HCT116 (cell line): ENCODE results near the gene EIF3B. TPM values are rescaled to one million over a fixed set of nuclear protein-coding genes. Genes with fewer than 3 reads are reported as not detected.
A peak's percentile ranks its signal among the peaks of the same experiment; 100 is the strongest.

Source experiments
- ATAC-seq: fragments of 200-7000 bp; cut with Tn5 transposase; 2 replicates; pipeline ENCODE4 v1.9.1; 2020; ENCODE audit warnings: mild to moderate bottlenecking, moderate library complexity
- BruUV-seq: library from RNA; stranded (reverse); fragments of 400-500 nt; replicated peaks from 2 replicates; lab custom pipeline; 2021; lab: Mats Ljungman, UMichigan
- CTCF ChIA-PET: fragments of 300-600 bp; sonication (Branson Sonifier 250); formaldehyde crosslinking; loops from one replicate; lab custom pipeline; 2021; ENCODE audit warnings: antibody characterized with exemption; lab: Charles Lee
- POLR2A ChIA-PET: fragments of 300-600, 350-600 bp; sonication (Branson Sonifier 250); formaldehyde crosslinking; loops from one replicate; lab custom pipeline; 2021; ENCODE audit warnings: antibody characterized with exemption; lab: Charles Lee
- RAD21 ChIA-PET, 2 experiments: fragments of 300-600 bp; sonication (Branson Sonifier 250); formaldehyde crosslinking; loops; one replicate each; lab custom pipeline; 2023; ENCODE audit warnings: low total read pairs in 2 of 2; ENCODE audit not compliant: uncharacterized antibody in 2 of 2, unreplicated experiment in 2 of 2, low non-redundant PET in 1 of 2; lab: Charles Lee
- DNase-seq: peaks from one replicate; pipeline ENCODE4 v3.0.0-alpha.2; 2010; ENCODE audit warnings: low read depth, low spot score
- H2AFZ ChIP-seq: fragments of 200-600 bp; shearing (Covaris generic), sonication (generic); 2 replicates; pipeline ENCODE4 v1.6.1; 2017; ENCODE audit warnings: low read depth, mixed run types, mixed read lengths, antibody characterized with exemption, low read length; ENCODE audit not compliant: poor library complexity, severe bottlenecking
- H3K27ac ChIP-seq: 2 replicates; pipeline ENCODE4 v1.5.1; 2012; ENCODE audit warnings: low read depth, low read length
- H3K27me3 ChIP-seq: fragments of 200-600 bp; sonication (generic); 2 replicates; pipeline ENCODE4 v1.6.1; 2016; ENCODE audit warnings: mixed run types, low read length, mixed read lengths; ENCODE audit not compliant: insufficient read depth
- H3K36me3 ChIP-seq, 2 experiments: fragments of 200-500 bp in 1 of 2; fragments of 200-600 bp in 1 of 2; sonication (Bioruptor generic) in 1 of 2; sonication (generic) in 1 of 2; 2 replicates each; pipeline versions ENCODE4 v1.5.1 to v1.6.1; 2014 to 2016; ENCODE audit warnings: low read length in 2 of 2, inconsistent platforms in 1 of 2, mixed read lengths in 1 of 2, mixed run types in 1 of 2; ENCODE audit not compliant: insufficient read depth in 2 of 2, control insufficient read depth in 1 of 2
- H3K4me1 ChIP-seq, 2 experiments: fragments of 200-600 bp in 1 of 2; sonication (generic) in 1 of 2; 2 replicates each; pipeline versions ENCODE4 v1.5.1 to v1.6.1; 2012 to 2017; ENCODE audit warnings: low read length in 2 of 2, inconsistent platforms in 1 of 2, mild to moderate bottlenecking in 1 of 2, mixed read lengths in 1 of 2, mixed run types in 1 of 2, moderate library complexity in 1 of 2; ENCODE audit not compliant: insufficient read depth in 2 of 2, control insufficient read depth in 1 of 2
- H3K4me2 ChIP-seq: fragments of 200-600 bp; sonication (generic); 2 replicates; pipeline ENCODE4 v1.6.1; 2017; ENCODE audit warnings: mixed run types, low read length, mixed read lengths
- H3K4me3 ChIP-seq, 2 experiments: fragments of 200-600 bp in 1 of 2; sonication (generic) in 1 of 2; replicated peaks in 1 of 2; 2 replicates each; pipeline ENCODE4 v1.5.1; 2011 to 2016; ENCODE audit warnings: low read length in 2 of 2, control low read depth in 1 of 2, low read depth in 1 of 2, mild to moderate bottlenecking in 1 of 2, mixed read lengths in 1 of 2, mixed run types in 1 of 2
- H3K79me2 ChIP-seq: fragments of 200-600 bp; sonication (generic); 2 replicates; pipeline ENCODE4 v1.6.1; 2017; ENCODE audit warnings: mild to moderate bottlenecking, mixed run types, low read length, moderate library complexity, mixed read lengths; ENCODE audit not compliant: insufficient read depth
- H3K9ac ChIP-seq: fragments of 200-600 bp; sonication (generic); 2 replicates; pipeline ENCODE4 v1.6.1; 2016; ENCODE audit warnings: low read length, mixed read lengths
- H3K9me2 ChIP-seq: fragments of 200-600 bp; sonication (generic), shearing (Covaris generic); 2 replicates; pipeline ENCODE4 v1.6.1; 2017; ENCODE audit warnings: mixed run types, mild to moderate bottlenecking, moderate library complexity; ENCODE audit not compliant: insufficient read depth
- H3K9me3 ChIP-seq, 2 experiments: fragments of 200-500 bp in 1 of 2; fragments of 200-600 bp in 1 of 2; sonication (Bioruptor generic) in 1 of 2; sonication (generic) in 1 of 2; 2 replicates each; pipeline ENCODE4 v1.6.1; 2014 to 2017; ENCODE audit warnings: low read length in 2 of 2, mixed read lengths in 2 of 2, inconsistent platforms in 1 of 2, low read depth in 1 of 2, mild to moderate bottlenecking in 1 of 2, mixed run types in 1 of 2, moderate library complexity in 1 of 2; ENCODE audit not compliant: control insufficient read depth in 1 of 2, insufficient read depth in 1 of 2
- H4K20me1 ChIP-seq: fragments of 200-600 bp; sonication (generic), shearing (Covaris generic); 2 replicates; pipeline ENCODE4 v1.6.1; 2017; ENCODE audit warnings: mixed run types, mild to moderate bottlenecking, moderate library complexity; ENCODE audit not compliant: insufficient read depth
- CEBPB ChIP-seq: IDR thresholded peaks from 2 replicates; pipeline ENCODE4 v1.6.1; 2012; ENCODE audit warnings: low read depth
- ELF1 ChIP-seq: IDR thresholded peaks from 2 replicates; pipeline ENCODE4 v1.6.1; 2012; ENCODE audit warnings: low read depth, borderline replicate concordance
- EZH2 ChIP-seq: fragments of 200-600 bp; sonication (generic); IDR thresholded peaks from 2 replicates; pipeline ENCODE4 v1.6.1; 2017; ENCODE audit warnings: antibody characterized with exemption, mixed run types
- EZH2phosphoT487 ChIP-seq: fragments of 200-600 bp; IDR thresholded peaks from 2 replicates; pipeline ENCODE4 v1.6.1; 2018; ENCODE audit warnings: antibody characterized with exemption, borderline replicate concordance
- JUND ChIP-seq: IDR thresholded peaks from 2 replicates; pipeline ENCODE4 v1.6.1; 2012
- MAX ChIP-seq: IDR thresholded peaks from 2 replicates; pipeline ENCODE4 v1.6.1; 2012
- POLR2A ChIP-seq: IDR thresholded peaks from 2 replicates; pipeline ENCODE4 v1.7.0; 2011; ENCODE audit warnings: borderline replicate concordance; ENCODE audit not compliant: insufficient read depth, insufficient read length; ENCODE audit errors: extremely low read depth
- POLR2AphosphoS5 ChIP-seq: IDR thresholded peaks from 2 replicates; pipeline ENCODE4 v1.6.1; 2011; ENCODE audit warnings: mild to moderate bottlenecking, low read depth, low read length, moderate library complexity
- REST ChIP-seq: IDR thresholded peaks from 2 replicates; pipeline ENCODE4 v1.6.1; 2012; ENCODE audit warnings: low read depth
- SIN3A ChIP-seq: IDR thresholded peaks from 2 replicates; pipeline ENCODE4 v1.6.1; 2012; ENCODE audit warnings: low read depth
- SP1 ChIP-seq: IDR thresholded peaks from 2 replicates; pipeline ENCODE4 v1.6.1; 2012; ENCODE audit warnings: low read depth
- SRF ChIP-seq: IDR thresholded peaks from 2 replicates; pipeline ENCODE4 v1.6.1; 2012; ENCODE audit warnings: low read depth
- TCF7L2 ChIP-seq: IDR thresholded peaks from 2 replicates; pipeline ENCODE4 v1.7.0; 2011; ENCODE audit warnings: borderline replicate concordance, inconsistent platforms; ENCODE audit not compliant: insufficient read depth, insufficient read length; ENCODE audit errors: extremely low read depth
- YY1 ChIP-seq: IDR thresholded peaks from 2 replicates; pipeline ENCODE4 v1.6.1; 2011; ENCODE audit warnings: low read length, low read depth, moderate library complexity, mild to moderate bottlenecking; ENCODE audit not compliant: insufficient replicate concordance; ENCODE audit errors: extremely low read depth
- ZFX ChIP-seq: fragments of 450-650 bp; IDR thresholded peaks from 2 replicates; pipeline ENCODE4 v1.6.1; 2017
- ZNF274 ChIP-seq: fragments of 200-500 bp; sonication (Bioruptor generic); IDR thresholded peaks from 2 replicates; pipeline ENCODE4 v1.6.1; 2014; ENCODE audit warnings: mild to moderate bottlenecking, low read depth, low read length, inconsistent platforms
- intact Hi-C: fragments of 100-400 bp; cut with micrococcal nuclease; formaldehyde crosslinking; loops from 2 replicates; pipeline ENCODE4 v1.10.0; 2022
- total RNA-seq: library from RNA; stranded (reverse); gene quantifications from one replicate; pipeline ENCODE4 v1.2.1, GENCODE V29; 2021; ENCODE audit not compliant: unreplicated experiment
- TF ChIP-seq, protein P1 (sequence below), 3 experiments: fragments of 200-600 bp in 1 of 3; sonication (generic) in 1 of 3; IDR thresholded peaks in 2 of 3; conservative IDR thresholded peaks in 1 of 3; 2 replicates each; pipeline ENCODE4 v1.5.1; 2012 to 2017; ENCODE audit warnings: low read depth in 2 of 3, low read length in 2 of 3, antibody characterized with exemption in 1 of 3, borderline replicate concordance in 1 of 3, control low read depth in 1 of 3, mild to moderate bottlenecking in 1 of 3, mixed read lengths in 1 of 3, mixed run types in 1 of 3, moderate library complexity in 1 of 3; ENCODE audit not compliant: insufficient read depth in 1 of 3
- TF ChIP-seq, protein P2 (sequence below): IDR thresholded peaks from 2 replicates; pipeline ENCODE4 v1.6.1; 2012

EIF3B gene
- total RNA-seq, 1 experiment from 2014 or later: 324 TPM

- no peak overlapping the region for H2AFZ ChIP-seq
- H3K4me2 ChIP-seq: peak overlapping the region; percentile 98
- TF ChIP-seq ZFX (no peak), POLR2A (no peak), YY1 (no peak), TCF7L2 (no peak), ELF1 (no peak), SIN3A (no peak), REST (no peak), JUND (no peak), CEBPB (no peak), EZH2 (no peak), SRF (no peak), ZNF274 (no peak), POLR2AphosphoS5 (no peak), EZH2phosphoT487 (no peak), SP1 (no peak), MAX (no peak)
- TF ChIP-seq, protein P1, sequence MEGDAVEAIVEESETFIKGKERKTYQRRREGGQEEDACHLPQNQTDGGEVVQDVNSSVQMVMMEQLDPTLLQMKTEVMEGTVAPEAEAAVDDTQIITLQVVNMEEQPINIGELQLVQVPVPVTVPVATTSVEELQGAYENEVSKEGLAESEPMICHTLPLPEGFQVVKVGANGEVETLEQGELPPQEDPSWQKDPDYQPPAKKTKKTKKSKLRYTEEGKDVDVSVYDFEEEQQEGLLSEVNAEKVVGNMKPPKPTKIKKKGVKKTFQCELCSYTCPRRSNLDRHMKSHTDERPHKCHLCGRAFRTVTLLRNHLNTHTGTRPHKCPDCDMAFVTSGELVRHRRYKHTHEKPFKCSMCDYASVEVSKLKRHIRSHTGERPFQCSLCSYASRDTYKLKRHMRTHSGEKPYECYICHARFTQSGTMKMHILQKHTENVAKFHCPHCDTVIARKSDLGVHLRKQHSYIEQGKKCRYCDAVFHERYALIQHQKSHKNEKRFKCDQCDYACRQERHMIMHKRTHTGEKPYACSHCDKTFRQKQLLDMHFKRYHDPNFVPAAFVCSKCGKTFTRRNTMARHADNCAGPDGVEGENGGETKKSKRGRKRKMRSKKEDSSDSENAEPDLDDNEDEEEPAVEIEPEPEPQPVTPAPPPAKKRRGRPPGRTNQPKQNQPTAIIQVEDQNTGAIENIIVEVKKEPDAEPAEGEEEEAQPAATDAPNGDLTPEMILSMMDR (IDR thresholded peaks at IDR 0.05 in 2 of 3, conservative IDR thresholded peaks at IDR 0.05 in 1 of 3; ENCODE audit: borderline replicate concordance in 1 of 3, insufficient read depth in 1 of 3, low read depth in 2 of 3, low read length in 2 of 3): no peak
- TF ChIP-seq, protein P2, sequence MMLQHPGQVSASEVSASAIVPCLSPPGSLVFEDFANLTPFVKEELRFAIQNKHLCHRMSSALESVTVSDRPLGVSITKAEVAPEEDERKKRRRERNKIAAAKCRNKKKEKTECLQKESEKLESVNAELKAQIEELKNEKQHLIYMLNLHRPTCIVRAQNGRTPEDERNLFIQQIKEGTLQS: no peak
- TF ChIP-seq, all 23 proteins: peak for 0
- no TSS peak for BruUV-seq
- ATAC-seq (peak; percentile 13), DNase-seq (no peak)
- Histone ChIP-seq H3K79me2 (peaks cover 42% of the 10 kb centered on the region), H3K9ac (peak overlapping the region; percentile 86), H3K9me3 (no peaks in the 10 kb centered on the region), H3K36me3 (no peaks in the 10 kb centered on the region), H3K9me2 (no peaks in the 10 kb centered on the region), H3K4me3 (peak overlapping the region; percentile 81 to 84), H3K27ac (peak overlapping the region; percentile 36; the same call in 1 of the 2 replicates), H3K4me1 (peaks cover 16 to 48% of the 10 kb centered on the region in 2 experiments), H3K27me3 (no peaks in the 10 kb centered on the region), H4K20me1 (no peaks in the 10 kb centered on the region)
- intact Hi-C loops: loop anchor here (2.0 kb wide), 1 partner anchor 41 kb away; the partner anchor contains the start of gene EIF3B
- POLR2A ChIA-PET: no interaction called here
- CTCF ChIA-PET: no interaction called here
- RAD21 ChIA-PET: no interaction called here
Observed at GRCh38 chr7:2313450-2314208, 41.0 kb upstream of the EIF3B start.
